Measurements from ENCODE around the gene OVCA2.

OVCA2 gene

DNA sequence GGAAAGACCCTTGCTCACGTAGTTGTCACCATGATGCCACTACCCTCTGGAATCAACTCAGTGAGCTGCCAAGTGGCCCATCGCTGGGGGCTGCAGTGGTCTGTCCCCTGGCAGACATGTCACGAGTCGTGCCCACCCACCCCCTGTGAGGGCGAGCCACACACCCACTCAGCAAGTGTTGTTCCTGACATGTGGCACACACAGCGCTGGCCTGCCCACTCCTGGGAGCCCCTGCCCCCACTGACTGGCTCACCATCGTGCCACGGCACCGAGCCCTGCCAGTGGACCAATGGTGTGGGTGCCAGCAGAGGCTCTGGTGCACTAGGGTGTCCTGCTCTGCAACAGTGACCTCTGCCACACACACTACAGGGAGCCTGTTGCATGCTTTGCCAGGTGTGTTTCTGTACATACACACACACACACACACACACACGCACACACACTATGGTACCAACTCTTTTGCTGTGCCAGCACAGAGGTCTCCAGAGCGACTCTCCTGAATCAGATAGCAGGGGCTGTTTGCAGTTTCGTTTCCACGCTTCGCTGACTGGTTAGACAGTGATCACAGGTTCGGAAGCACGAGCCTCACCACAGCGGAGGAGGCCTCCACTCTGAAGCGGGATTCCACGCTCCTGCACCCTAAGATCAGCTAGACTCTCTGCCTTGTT lies 24.4 kb upstream of the OVCA2 start:
- TF ChIP-seq POLR2A (IDR thresholded peaks at IDR 0.05; ENCODE audit: low read depth, low read length) (no peak), TAF1 (IDR thresholded peaks at IDR 0.05; ENCODE audit: borderline replicate concordance, low read depth, low read length) (no peak), POLR2AphosphoS5 (IDR thresholded peaks at IDR 0.05; ENCODE audit: low read depth, low read length) (no peak)
- FAIRE-seq, result no peak
- DNase-seq (ENCODE audit: insufficient read length), result no peak

GRCh38 chr17:2018716-2019510 lies 22.9 kb upstream of the OVCA2 start:
- FAIRE-seq, result no peak
- TF ChIP-seq TAF1 (IDR thresholded peaks at IDR 0.05; ENCODE audit: borderline replicate concordance, low read depth, low read length), result no peak
- TF ChIP-seq POLR2AphosphoS5 (IDR thresholded peaks at IDR 0.05; ENCODE audit: low read depth, low read length), result no peak
- no peak for TF ChIP-seq POLR2A (IDR thresholded peaks at IDR 0.05; ENCODE audit: low read depth, low read length)
- no peak for DNase-seq (ENCODE audit: insufficient read length)

DNA sequence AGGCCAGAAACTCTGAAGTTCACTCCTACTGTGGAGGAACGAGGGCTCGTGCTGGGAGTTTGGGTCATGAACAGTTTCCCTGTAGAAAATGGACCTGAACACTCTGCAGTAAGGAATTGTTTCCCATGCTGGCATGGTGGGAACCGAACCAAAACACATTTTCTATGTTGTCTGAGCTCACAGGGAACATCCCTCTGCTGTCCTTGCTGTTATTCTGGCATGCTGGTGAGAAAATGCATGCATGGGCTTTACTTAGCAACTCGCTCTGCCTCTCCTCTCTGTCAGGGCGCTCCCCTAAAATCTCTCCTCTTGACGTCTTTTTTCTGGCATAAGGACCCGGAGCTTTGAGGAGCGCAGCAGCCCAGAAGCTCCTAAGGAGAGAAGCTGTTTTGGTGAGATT lies 22.1 kb upstream of the OVCA2 start:
- no peak for TF ChIP-seq POLR2A (IDR thresholded peaks at IDR 0.05; ENCODE audit: low read depth, low read length)
- TF ChIP-seq TAF1 (IDR thresholded peaks at IDR 0.05; ENCODE audit: borderline replicate concordance, low read depth, low read length), result no peak
- TF ChIP-seq POLR2AphosphoS5 (IDR thresholded peaks at IDR 0.05; ENCODE audit: low read depth, low read length), result no peak
- no peak for DNase-seq (ENCODE audit: insufficient read length)
- FAIRE-seq, result no peak

GRCh38 chr17:2020721-2021120 lies 21.1 kb upstream of the OVCA2 start:
- FAIRE-seq, result no peak
- TF ChIP-seq TAF1 (IDR thresholded peaks at IDR 0.05; ENCODE audit: borderline replicate concordance, low read depth, low read length), result no peak
- no peak for TF ChIP-seq POLR2AphosphoS5 (IDR thresholded peaks at IDR 0.05; ENCODE audit: low read depth, low read length)
- no peak for TF ChIP-seq POLR2A (IDR thresholded peaks at IDR 0.05; ENCODE audit: low read depth, low read length)
- no peak for DNase-seq (ENCODE audit: insufficient read length)

DNA sequence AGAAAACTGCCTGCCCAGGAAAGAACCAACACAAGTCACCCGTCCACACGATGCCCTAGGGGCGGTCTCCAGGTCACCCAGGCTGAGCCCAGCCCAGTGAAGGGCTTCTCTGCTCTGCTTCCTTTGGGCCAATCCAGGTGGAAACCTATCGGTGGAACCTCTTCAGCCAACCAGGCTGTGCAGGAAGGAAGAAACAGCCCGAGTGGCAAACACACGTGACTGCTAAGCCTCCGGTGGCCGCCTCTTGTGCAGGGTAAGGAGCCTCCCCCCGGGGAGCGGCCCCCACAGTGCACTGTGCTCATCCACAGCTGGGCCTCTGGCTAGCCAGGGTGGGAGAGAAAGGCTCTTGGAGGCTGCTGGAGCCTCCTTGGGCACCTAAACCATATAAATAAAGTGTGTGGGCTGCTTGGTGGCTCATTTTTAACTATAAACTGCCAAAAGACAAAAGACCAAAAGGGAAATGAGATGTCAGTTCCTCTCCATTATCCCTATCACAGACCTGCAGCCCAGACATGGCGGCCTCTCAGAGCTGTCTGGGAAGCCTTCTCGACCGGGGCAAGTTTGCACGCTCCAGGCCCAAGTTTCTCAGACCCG lies 19.1 kb upstream of the OVCA2 start:
- DNase-seq (ENCODE audit: insufficient read length), result no peak
- no peak for TF ChIP-seq TAF1 (IDR thresholded peaks at IDR 0.05; ENCODE audit: borderline replicate concordance, low read depth, low read length)
- TF ChIP-seq POLR2A (IDR thresholded peaks at IDR 0.05; ENCODE audit: low read depth, low read length), result no peak
- TF ChIP-seq POLR2AphosphoS5 (IDR thresholded peaks at IDR 0.05; ENCODE audit: low read depth, low read length), result no peak
- FAIRE-seq, result no peak

GRCh38 chr17:2023256-2023655 lies 18.6 kb upstream of the OVCA2 start:
- no peak for DNase-seq (ENCODE audit: insufficient read length)
- TF ChIP-seq TAF1 (IDR thresholded peaks at IDR 0.05; ENCODE audit: borderline replicate concordance, low read depth, low read length), result no peak
- no peak for TF ChIP-seq POLR2AphosphoS5 (IDR thresholded peaks at IDR 0.05; ENCODE audit: low read depth, low read length)
- TF ChIP-seq POLR2A (IDR thresholded peaks at IDR 0.05; ENCODE audit: low read depth, low read length), result no peak
- no peak for FAIRE-seq

DNA sequence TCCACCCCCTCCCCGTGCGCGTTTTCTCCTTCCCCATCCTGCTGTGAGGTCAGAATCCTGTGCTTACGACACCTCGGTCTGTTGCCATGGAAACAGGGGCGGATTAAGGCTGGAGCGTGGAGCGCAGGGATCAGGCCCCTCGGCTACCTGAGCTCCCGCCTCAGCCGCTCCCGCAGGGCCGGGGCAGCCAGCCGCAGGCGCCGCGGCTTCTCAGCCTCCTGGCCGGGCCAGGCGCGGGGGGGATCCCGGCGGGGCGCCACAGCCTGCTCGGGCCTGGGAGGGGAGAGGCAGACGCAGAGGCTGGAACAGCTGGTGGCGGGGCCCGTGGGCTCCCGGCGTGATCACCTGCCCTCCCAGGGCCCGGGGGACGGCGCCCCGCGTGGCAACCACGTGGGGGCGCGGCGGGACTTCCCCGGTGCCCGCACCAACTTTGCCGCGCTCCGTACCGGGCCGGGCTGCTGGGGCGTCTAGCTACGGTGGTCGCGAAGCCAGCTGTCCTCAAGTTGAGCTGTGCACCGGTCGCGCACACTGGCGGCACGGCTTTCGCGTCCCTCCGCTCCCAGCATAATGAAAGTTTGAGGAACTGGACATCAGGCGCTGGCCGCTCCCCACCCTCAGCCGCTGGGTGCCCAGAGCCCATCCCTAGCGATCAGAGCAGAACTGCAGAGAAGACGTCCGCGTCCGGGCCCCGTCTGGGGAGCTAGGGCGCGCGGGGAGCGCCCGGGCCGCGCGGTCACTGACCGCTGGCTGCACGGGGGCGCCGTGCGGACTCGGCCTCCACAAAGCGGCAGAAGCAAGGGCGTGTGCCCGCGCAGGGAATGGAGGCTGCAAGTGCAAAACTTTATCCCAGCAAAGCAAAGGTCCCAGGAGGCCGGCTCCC lies 17.9 kb upstream of the OVCA2 start:
- TF ChIP-seq POLR2A (IDR thresholded peaks at IDR 0.05; ENCODE audit: low read depth, low read length), result no peak
- no peak for TF ChIP-seq TAF1 (IDR thresholded peaks at IDR 0.05; ENCODE audit: borderline replicate concordance, low read depth, low read length)
- no peak for TF ChIP-seq POLR2AphosphoS5 (IDR thresholded peaks at IDR 0.05; ENCODE audit: low read depth, low read length)
- DNase-seq (ENCODE audit: insufficient read length), result no peak
- no peak for FAIRE-seq

DNA sequence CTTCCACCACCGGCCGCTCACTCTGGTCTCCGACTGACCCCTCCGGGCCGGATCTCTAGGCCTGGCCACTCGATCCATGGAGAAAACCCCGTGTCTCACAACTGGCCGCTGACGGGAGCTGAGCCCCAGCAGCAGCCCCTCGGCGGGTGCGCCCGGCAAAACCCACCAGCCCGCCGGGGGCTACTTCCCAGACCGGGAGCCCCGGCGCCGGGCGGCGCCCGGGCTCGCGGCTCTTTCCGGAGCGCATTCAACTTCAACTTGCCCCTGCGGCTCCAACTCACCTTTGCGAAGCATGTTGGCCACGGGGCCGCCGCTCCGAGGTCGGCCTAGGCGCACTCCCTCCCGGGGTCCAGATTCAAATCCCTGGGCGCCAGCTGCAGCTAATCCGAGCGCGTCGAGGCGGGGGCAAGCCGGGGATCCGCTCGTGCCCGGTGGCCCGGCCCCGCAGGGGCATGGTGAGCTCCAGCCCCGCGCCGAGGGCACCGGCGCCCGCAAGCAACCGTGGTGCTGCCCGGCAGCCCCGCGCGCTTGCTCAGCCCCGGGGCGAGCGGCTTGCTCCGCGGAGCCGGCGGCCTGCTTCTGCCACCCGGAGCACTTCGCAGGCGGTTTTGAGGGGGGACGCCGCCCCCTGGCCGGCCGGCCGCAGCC lies 17.1 kb upstream of the OVCA2 start:
- DNase-seq (ENCODE audit: insufficient read length), result no peak
- TF ChIP-seq TAF1 (IDR thresholded peaks at IDR 0.05; ENCODE audit: borderline replicate concordance, low read depth, low read length) (no peak), POLR2AphosphoS5 (IDR thresholded peaks at IDR 0.05; ENCODE audit: low read depth, low read length) (no peak), POLR2A (IDR thresholded peaks at IDR 0.05; ENCODE audit: low read depth, low read length) (no peak)
- no peak for FAIRE-seq

DNA sequence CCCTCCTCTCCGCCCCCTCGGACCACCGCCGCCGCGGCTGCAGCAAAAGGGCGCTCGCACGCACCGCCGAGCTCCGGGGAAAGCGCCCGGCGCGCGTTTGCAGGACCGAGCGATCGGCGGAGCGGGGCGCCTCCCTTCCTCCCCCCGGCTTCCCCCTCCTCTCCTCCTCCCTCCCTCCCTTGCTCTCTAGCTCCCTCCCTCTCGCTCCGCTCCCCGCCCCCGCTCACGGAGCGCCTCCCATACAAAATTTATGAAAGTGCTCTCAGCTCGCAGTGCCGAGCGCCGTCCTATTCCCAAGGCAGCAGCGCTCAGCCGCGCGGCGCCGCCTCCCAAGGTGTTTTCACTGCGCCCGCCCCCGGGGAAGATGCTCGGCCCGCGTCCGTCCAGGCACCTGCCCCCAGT lies 16.6 kb upstream of the OVCA2 start, which contains the start of gene RTN4RL1:
Gene RTN4RL1 (minus strand): TSS at position 115 of the 402 bp plus-strand sequence. CDS start 469 bp downstream, outside the sequence.
- FAIRE-seq (no peak), DNase-seq (ENCODE audit: insufficient read length) (no peak)
- no peak for TF ChIP-seq TAF1 (IDR thresholded peaks at IDR 0.05; ENCODE audit: borderline replicate concordance, low read depth, low read length)
- no peak for TF ChIP-seq POLR2AphosphoS5 (IDR thresholded peaks at IDR 0.05; ENCODE audit: low read depth, low read length)
- TF ChIP-seq POLR2A (IDR thresholded peaks at IDR 0.05; ENCODE audit: low read depth, low read length), result no peak

- FAIRE-seq, result no peak
- TF ChIP-seq POLR2A (IDR thresholded peaks at IDR 0.05; ENCODE audit: low read depth, low read length), result no peak
- no peak for TF ChIP-seq POLR2AphosphoS5 (IDR thresholded peaks at IDR 0.05; ENCODE audit: low read depth, low read length)
- no peak for TF ChIP-seq TAF1 (IDR thresholded peaks at IDR 0.05; ENCODE audit: borderline replicate concordance, low read depth, low read length)
- no peak for DNase-seq (ENCODE audit: insufficient read length)
Measured at GRCh38 chr17:2025622-2026309, 16.1 kb upstream of the OVCA2 start.

Data from GM12892 (cell line).